GM06990 (cell line): Measurements from ENCODE around the gene ZNF530.

Experiments used
- DNase-seq: peaks from one replicate; pipeline ENCODE4 v3.0.0-alpha.2; 2011; ENCODE audit not compliant: insufficient read length; ENCODE audit errors: extremely low read depth
- H3K27me3 ChIP-seq: replicated peaks from 2 replicates; pipeline ENCODE4 v1.6.0; 2011; ENCODE audit warnings: low read length; ENCODE audit not compliant: control insufficient read depth, insufficient read depth
- H3K36me3 ChIP-seq: 2 replicates; pipeline ENCODE4 v1.5.1; 2011; ENCODE audit warnings: low read length; ENCODE audit not compliant: control insufficient read depth, insufficient read depth
- H3K4me3 ChIP-seq: replicated peaks from 2 replicates; pipeline ENCODE4 v1.5.1; 2011; ENCODE audit warnings: low read depth, mild to moderate bottlenecking, control low read depth, low read length
- CTCF ChIP-seq: IDR thresholded peaks from 2 replicates; pipeline ENCODE4 v1.5.1; 2011; ENCODE audit warnings: low read length, control low read depth, mild to moderate bottlenecking, inconsistent platforms; ENCODE audit not compliant: insufficient read depth, poor library complexity, severe bottlenecking

The ZNF530 gene

GRCh38 chr19:57615346-57615745 lies 15.7 kb downstream of the ZNF530 start:
- no peak for TF ChIP-seq CTCF
- Histone ChIP-seq H3K36me3 (peaks cover 23% of the 10 kb centered on the region), H3K4me3 (no peak overlapping the region; the same call in 1 of the 2 replicates), H3K27me3 (no peaks in the 10 kb centered on the region)
- DNase-seq = no peak

- Histone ChIP-seq H3K27me3 (no peaks in the 10 kb centered on the region), H3K36me3 (peaks cover 29% of the 10 kb centered on the region)
- no peak for DNase-seq
Measured at GRCh38 chr19:57620673-57621348, 21.1 kb downstream of the ZNF530 start.

GRCh38 chr19:57623091-57623490 lies 23.4 kb downstream of the ZNF530 start:
- no peaks in the 10 kb centered on the region for H3K27me3 ChIP-seq
- H3K4me3 ChIP-seq = no peak overlapping the region
- H3K36me3 ChIP-seq = peaks cover 17% of the 10 kb centered on the region
- no peak for DNase-seq
- TF ChIP-seq CTCF = no peak

More at GRCh38 chr19:57620673-57621348, 21.1 kb downstream of the ZNF530 start:
- no peak for TF ChIP-seq CTCF
- no peak overlapping the region for H3K4me3 ChIP-seq

GRCh38 chr19:57632987-57633831 lies 33.5 kb downstream of the ZNF530 start, which contains the start of gene ZNF211:
Gene ZNF211 (plus strand): TSS chr19:57633168. CDS start chr19:57633347, 179 bp downstream.
- H3K4me3 ChIP-seq = peak within 1 kb of the TSS; percentile 92
- peak; percentile 88 for DNase-seq
- peaks cover 3% of the 10 kb centered on the region; the same call in 1 of the 2 replicates for H3K36me3 ChIP-seq
- H3K27me3 ChIP-seq = no peaks in the 10 kb centered on the region
- peak; percentile 7 for TF ChIP-seq CTCF

GRCh38 chr19:57633832-57634131 lies 34.1 kb downstream of the ZNF530 start:
- peak overlapping the region; percentile 92 for H3K4me3 ChIP-seq
- H3K36me3 ChIP-seq = peaks cover 3% of the 10 kb centered on the region; the same call in 1 of the 2 replicates
- H3K27me3 ChIP-seq = no peaks in the 10 kb centered on the region
- DNase-seq = no peak
- TF ChIP-seq CTCF = no peak
